Hematopoietic multipotent progenitor cell (in vitro differentiated cells): Measurements from ENCODE around the gene STK24. TPM values are rescaled to one million over a fixed set of nuclear protein-coding genes. Genes with fewer than 3 reads are reported as not detected.

Source experiments
- DNase-seq, 3 donors: peaks; one replicate each; pipeline ENCODE4 v3.0.0-alpha.2; 2011 to 2015; ENCODE audit warnings: low read depth in 2 of 3, low spot score in 2 of 3
- total RNA-seq: library from RNA; depleted of rRNA; stranded (reverse); fragments of >200 nt; gene quantifications from one replicate; pipeline ENCODE4 v1.2.3, GENCODE V29; 2012

STK24 gene
- total RNA-seq, 1 donor: 24.8 TPM

GRCh38 chr13:98536729-98537128 lies 40.2 kb downstream of the STK24 start:
- DNase-seq: no peak

DNA sequence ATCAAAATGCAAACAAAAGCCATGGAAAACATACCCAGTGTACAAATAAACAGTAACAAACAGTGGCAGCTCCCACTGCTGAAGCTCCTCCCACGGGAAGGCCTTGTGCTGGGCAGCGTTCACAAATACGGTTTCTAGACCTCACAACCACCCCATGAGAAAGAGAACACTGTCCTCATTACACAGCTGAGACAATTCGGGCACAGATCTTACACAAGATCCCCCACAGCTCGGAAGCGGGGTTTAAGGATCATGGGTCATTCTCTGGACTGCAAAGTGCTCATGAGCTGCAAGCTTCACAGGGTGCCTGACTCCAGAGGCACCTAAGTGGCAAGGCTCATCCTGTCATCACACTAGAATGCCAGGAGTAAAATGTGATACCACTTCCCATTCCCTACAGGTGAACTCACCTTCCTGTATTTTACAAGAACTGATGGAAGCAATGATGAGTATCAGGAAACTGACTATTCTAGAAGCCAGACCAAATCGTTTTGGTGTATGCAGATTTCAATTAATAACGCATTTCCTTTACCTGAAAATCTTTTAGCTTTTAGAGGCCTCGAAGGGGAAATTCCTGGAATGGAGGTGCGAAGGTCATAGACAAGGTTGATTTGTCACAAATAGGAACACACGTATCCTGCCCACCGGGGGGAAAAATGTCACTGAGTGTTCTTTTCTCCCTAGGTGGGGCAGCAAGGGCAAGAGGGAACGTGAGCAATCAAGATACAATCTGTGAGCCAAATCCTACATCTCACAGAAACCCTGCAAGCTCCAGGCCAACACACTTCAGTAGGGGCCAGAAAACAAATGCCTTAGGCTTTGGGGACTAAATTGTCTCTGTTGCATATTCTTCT lies 41.2 kb downstream of the STK24 start:
- no peak for DNase-seq

- DNase-seq: no peak
Observed at GRCh38 chr13:98534821-98535220, 42.1 kb downstream of the STK24 start.

GRCh38 chr13:98533912-98534311 lies 43.0 kb downstream of the STK24 start:
- no peak for DNase-seq

GRCh38 chr13:98532254-98532653 lies 44.7 kb downstream of the STK24 start:
- no peak for DNase-seq

DNA sequence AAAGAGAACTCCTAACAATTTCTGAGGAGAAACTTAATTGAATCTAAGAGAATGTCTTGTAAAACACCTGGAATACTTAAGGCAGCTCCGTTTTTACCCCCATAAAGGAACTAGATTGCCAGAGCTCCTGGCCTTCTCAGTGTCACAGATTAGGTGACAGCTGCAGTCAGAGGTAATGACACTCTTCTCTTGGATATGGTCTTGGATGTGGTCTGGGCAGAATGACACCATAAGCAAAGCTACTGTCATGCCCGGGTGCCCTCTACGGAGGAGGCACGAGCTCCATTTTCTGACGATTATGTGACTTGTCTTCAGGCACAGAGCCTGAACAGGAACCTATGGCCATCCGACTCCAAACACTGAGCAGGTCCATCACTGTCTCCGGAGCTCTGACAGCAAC lies 46.7 kb downstream of the STK24 start:
- DNase-seq: no peak

GRCh38 chr13:98529171-98529570 lies 47.7 kb downstream of the STK24 start:
- no peak for DNase-seq

DNA sequence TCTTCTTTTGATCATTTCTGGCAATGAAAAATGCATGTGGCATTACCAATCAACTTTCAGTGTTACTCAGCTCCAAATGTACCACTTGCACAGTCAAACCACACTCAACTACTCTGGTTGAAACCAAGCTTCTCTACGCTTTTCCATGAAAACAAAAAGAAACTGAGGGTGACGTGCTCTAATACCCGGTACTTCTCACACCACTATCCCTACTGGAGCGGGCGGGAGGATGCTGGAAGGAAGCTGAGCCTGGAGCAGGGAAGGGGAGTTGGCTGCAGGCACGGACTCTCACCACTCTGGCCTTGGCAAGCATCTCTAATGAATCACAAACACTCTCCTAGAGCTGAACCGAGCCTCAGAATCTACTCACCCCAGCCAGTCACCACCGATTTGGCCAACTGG lies 48.2 kb downstream of the STK24 start:
- DNase-seq: no peak

DNA sequence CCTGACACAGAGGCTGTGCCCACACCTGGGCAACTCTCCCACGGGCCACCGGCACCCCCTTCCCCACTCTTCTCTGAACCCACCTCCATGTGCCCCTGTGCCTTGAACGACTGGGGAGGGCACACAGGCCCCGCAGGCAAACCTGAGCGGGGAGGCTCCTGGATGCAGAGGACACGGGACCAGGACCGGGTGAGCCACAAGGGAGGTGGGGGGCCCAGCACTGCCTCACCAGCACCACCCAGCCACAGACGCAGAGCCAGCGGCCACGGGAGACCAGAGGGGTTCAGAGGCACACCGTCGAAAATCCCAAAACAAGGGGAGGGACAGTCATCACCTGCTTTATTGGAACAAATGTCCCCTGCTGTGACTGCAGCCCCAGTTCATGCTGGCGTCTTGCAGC lies 49.4 kb downstream of the STK24 start:
- no peak for DNase-seq

- DNase-seq: no peak
Observed at GRCh38 chr13:98526182-98526512, 50.8 kb downstream of the STK24 start.

DNA sequence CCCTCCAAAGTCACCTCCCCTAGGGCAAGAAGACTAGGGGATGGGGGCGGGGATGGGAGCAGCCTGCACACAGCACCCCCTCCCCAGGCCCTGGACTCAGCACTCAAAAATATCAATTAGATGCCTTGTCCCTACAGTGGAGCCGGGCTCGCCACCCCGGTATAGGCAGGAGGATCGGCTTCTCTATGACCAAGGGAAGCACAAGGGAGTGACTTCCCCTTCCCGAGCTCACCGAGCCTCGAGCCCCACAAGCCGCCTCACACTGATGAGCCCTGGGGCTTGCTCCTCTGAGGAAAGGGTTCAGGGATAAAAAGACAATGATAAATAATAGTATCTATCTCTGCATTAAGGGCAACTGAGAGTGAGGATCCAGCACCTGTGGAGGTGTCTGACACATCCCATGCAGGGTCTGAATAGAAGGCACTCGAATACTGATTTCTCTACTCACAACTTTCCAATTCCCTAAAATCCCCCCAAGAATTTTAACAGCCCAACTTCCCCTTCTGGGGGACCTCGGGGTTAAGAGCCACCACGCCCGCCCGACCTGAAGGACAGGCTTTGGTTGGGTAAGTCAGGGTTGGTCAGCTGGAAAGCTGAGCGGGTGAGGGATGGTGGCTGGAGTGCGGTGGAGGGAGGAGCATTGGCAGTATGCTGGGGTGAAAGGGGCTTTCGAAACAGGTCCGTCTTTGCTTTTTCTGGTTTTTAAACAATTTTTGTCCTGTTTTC lies 51.3 kb downstream of the STK24 start:
- DNase-seq: no peak

- DNase-seq: no peak
Observed at GRCh38 chr13:98524793-98525192, 52.1 kb downstream of the STK24 start.

GRCh38 chr13:98524391-98524790 lies 52.5 kb downstream of the STK24 start:
- no peak for DNase-seq

GRCh38 chr13:98523455-98524102 lies 53.3 kb downstream of the STK24 start:
- no peak for DNase-seq

GRCh38 chr13:98522371-98522770 lies 54.5 kb downstream of the STK24 start:
- peak in 1 of 3 donors; percentile 16 for DNase-seq

GRCh38 chr13:98521461-98522247 lies 55.3 kb downstream of the STK24 start:
- no peak for DNase-seq

DNA sequence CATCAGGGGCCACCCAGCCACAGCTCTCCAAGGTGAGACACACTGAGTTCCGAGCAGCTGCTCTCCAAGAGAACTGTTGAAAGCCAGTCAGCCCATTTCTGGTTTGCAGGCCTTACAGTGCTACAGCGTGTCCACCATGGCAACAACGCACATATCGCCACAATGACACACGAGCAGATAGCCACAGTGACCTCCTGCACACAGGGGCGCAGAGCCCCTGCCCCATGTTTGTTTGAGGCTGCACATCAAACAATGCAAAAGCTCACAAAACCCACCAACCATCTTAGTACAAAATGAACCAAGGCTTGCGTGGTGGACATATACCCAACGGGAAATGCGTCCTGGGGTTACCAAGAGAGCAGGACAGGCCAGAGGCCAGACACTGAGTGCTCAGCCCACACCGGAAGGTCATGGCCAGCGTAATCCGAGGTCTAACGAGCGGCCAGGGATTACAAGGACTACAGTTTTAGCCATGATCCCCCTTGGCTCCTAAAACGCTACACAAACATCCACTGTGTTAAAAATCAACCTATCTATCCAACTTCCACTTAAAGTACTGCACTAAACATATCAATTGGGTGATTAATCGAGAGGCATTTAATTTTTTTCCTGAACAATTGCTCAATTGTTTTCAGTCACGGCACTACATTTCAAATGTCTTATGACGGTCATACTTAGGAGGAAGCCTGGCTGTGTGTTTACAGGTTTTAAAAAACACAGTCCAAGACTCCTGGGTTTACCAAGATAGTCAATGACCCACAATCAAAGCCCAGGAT lies 56.0 kb downstream of the STK24 start:
- DNase-seq: no peak

- no peak for DNase-seq
Observed at GRCh38 chr13:98519976-98520375, 56.9 kb downstream of the STK24 start.

GRCh38 chr13:98517576-98518310 lies 59.2 kb downstream of the STK24 start:
- DNase-seq: peak in 2 of 3 donors; percentile 25 to 43
